HG02970 (cell line): ENCODE results near the gene ST7.

Experiments used
- ATAC-seq: cut with Tn5 transposase; IDR thresholded peaks from one replicate; pipeline ENCODE4 v1.9.1; 2021; ENCODE audit warnings: mild to moderate bottlenecking, moderate library complexity, moderate number of reproducible peaks; ENCODE audit not compliant: unreplicated experiment, low FRiP score

Gene ST7

DNA sequence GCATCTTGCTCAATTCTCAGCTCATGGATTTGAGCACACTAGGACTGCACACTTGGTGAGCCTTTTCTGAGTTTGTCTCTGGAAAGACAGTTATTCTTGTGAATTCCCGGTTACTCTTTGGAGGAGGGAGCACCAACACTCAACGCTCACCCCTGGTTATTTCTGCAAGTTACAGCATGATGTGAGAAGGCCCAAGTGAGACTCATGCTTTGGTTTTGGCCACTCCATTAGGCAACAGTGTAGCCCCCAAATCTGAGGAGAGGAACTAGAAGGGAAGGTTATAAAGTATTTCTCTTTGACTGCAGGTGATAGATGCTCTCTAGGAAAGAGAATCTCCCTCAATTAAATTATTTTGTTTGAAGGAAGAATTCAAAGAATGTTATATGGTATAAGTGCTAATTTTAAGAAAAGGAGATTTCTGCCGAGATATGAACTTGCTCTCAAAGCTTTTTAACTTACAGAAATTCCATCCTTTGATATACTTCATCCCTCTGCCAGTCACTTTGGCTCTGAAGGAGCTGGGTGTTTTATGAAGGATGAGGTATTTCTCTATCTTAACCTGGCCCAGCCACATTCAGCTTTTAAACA, 186.2 kb downstream of the ST7 start:
- ATAC-seq = no peak

- no peak for ATAC-seq
These were observed 187.6 kb downstream of the ST7 start for GRCh38 chr7:117140921-117141320.

DNA sequence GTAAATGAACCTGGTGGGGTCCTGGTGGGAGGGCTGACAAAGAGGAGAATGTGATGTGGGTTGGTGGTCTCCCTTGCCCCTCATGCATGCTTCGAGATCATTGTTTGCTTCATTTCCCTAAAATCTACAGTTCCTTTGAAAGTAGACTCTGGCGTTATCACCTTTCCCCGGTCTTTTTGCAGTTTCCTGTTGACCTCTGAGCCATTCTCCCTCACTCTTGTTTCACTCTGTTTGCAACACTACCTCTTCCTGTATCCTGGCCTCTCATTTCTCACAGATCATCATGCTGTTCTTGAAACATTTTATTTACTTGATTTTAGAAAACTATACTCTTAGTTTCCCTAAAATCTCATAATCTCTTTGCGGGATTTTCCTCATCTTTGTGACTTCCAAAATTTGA, 189.8 kb downstream of the ST7 start:
- no peak for ATAC-seq

DNA sequence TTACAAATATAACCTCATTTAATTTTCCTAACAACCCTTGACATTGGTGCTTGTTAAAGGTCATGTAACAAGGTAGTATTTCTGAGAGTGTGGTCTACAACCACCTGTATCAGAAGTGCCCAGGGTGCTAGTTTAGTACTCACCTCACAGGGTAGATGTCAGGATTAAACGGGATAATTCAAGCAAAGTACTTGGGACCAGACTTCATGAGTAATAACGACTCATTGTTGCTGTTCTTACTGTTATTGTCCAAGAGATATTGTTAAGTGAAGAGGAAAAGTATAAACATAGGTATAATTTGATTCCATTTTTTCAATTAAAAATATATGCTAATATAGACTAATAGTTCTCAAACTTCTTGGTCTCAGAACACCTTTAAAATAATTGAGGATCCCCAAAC, 190.3 kb downstream of the ST7 start:
- ATAC-seq = no peak

DNA sequence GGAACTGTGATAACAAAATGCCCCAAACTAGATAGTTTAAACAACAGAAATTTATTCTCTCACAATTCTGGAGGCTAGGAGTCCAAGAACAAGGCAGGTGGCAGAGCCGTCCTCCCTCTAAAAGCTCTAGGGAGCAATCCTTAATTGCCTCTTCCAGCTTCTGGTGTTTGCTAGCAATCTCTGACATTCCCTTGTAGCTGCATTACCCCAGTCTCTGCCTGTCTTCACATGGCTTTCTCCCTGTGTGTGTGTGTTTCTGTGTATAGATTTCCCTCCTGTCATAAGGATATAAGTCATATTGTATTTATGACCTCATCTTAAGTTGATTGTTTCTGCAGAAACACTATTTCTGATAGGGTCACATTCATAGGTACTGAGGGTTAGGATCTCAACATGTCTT, 192.0 kb downstream of the ST7 start:
- ATAC-seq = no peak

DNA sequence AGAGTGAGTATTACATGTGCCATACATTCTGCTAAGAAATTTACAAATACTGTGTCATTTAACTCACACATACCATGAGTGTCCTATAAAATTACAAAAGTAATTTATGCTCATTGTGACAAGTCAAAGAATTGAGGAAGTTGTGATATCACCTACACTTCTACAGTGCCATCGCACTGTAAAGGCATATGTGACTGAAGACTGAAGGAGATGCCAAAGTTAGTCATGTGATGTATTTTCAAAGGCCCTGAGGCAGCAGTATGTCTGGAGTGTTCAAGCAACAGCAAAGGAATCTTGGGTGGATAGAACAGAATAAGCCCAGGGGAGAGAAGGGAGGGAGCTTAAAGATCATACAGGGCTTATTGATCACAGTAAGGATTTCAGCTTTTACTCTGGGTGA, 192.8 kb downstream of the ST7 start:
- ATAC-seq = no peak

- ATAC-seq = no peak
These were observed 193.2 kb downstream of the ST7 start for GRCh38 chr7:117146511-117146910.

DNA sequence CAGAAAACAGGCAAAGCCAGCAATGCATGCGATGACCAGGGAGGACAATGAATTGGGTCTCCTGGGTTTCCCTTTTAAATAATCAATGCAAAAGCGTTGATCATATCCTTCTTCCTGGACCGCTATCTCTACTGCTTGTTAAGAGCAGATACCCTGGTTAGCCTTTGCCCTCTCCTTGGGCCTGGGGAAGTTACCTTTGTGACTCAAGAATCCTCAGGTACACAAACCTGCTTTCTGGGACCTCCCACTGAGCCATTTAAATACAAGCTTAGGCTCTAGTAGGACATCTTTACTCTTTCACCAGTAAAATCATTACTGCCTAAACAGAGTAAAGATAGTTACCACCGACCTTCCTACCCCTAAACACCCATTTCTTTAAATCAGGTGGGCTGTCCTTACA, 195.7 kb downstream of the ST7 start:
- no peak for ATAC-seq

GRCh38 chr7:117149692-117150091, 196.4 kb downstream of the ST7 start:
- ATAC-seq = no peak

DNA sequence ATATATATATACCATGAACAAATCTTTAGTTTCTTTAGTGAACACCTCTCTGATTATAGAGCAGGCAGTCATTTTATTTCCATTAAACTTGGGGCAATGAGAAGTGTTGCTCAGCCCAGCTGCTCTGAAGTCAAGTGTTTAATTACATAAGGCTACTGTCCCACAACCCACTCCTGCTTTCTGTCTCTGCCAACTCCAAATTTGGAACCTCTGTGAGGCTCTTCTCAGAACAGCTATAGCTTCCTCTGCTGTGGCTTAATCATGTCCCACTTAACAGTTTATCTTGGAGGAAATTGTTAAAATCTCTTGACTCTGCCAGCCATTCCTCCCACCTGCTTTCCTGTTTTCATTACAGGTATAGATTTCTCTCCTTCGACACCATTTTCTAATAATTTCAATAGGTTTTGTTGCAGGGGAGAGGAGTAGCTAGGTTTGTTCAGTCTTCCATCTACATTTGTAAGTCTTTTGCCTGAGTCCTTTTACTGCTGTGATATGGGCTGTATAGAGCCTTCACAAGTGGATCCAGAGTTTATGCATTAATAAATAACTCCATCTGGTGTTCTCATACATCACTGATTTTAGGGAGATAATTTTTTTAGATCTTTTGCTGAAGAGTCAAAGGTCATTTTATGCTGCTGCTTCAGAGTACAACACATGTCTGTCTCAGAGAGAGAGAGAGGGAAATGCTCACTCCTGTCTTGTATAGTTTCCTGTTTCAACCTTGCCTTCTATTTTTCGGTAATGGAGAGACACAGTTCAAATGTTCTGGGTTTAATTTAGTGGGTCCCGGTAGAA, 199.1 kb downstream of the ST7 start:
- no peak for ATAC-seq

DNA sequence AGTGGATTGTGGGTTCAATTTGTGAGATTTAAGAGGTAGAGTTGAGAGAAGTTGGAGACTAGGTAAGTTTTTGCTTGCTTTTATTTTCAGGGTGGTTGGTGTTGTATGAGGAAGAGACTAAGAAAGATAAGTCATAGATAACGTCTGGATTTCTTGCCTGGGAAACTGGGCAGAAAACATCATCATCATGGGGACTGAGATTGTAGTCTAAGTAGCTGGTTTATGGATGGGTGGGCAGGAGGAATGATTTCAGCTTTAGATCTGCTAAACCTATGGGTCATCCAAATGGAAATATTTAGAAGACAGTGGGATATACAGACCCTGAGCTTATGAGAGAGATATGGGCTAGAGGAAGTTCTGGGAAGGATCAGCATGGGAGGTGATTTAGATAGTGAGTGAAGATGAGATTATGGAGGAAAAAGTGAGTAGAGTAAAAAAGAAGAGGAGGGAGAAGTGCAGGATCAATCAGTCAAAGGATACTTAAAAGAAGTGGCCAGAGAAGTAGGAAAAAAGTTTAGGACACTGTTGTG, 199.8 kb downstream of the ST7 start:
- ATAC-seq = no peak

- no peak for ATAC-seq
These were observed 201.4 kb downstream of the ST7 start for GRCh38 chr7:117154721-117155120.

- no peak for ATAC-seq
These were observed 202.4 kb downstream of the ST7 start for GRCh38 chr7:117155694-117156093.

GRCh38 chr7:117157241-117158209, 204.2 kb downstream of the ST7 start:
- no peak for ATAC-seq

DNA sequence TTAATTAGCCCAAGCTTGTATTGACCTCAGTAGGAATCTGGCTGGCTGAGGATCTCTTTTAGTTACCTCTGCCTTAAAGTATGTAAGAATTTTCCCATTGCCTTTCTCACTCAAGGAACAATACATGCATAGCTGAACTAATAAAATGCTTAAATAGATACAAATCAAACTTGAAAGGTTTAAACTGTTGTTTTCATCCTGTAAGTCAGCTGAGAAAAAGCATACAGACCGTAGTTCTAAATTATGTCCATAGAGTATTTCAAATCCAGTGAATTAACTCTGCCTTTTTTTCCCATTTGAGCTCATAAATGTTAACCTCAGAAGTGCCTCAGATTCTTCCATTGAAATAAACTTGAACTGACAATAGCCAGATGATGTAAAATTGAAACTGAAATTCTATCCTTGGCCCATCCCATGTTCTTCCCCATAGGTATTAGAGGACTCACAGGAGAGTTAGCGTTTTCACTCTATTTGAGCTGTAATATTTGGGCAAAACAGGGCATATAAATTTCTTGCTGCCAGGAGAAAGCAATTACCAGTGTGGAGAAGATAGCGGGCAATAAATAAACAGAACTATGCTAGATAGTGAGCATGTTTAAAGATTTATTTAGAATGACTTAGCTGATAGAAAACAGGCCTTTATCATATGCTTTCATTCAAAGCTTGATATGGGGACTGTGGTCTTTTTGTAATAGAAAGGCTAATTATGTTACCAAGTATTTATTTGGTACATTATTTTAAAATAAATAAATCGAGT, 205.8 kb downstream of the ST7 start:
- ATAC-seq = no peak

DNA sequence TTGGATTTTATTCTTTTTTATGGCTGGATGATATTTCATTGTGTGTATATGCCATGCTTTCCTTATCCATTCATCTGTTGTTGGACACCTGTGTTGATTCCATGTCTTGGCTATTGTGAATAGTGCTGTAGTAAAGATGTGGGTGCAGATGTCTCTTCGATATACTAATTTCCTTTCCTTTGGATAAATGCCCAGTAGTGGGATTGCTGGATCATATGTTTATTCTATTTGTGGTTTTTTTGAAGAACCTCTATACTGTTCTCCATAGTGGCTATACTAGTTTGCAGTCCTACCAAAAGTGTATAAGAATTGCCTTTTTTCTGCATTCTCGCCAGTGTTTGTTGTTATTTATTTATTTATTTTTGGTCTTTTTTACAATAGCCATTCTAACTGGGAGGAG, 209.8 kb downstream of the ST7 start:
- no peak for ATAC-seq

- no peak for ATAC-seq
These were observed 211.3 kb downstream of the ST7 start for GRCh38 chr7:117164620-117165019.

GRCh38 chr7:117165656-117166055, 212.4 kb downstream of the ST7 start:
- ATAC-seq = no peak

GRCh38 chr7:117169907-117170306, 216.6 kb downstream of the ST7 start:
- ATAC-seq = no peak

- ATAC-seq = no peak
These were observed 217.8 kb downstream of the ST7 start for GRCh38 chr7:117171106-117171505.
